Small intestine (tissue), 7 donors: ENCODE data around the gene TRPM6. TPM values are rescaled to one million over a fixed set of nuclear protein-coding genes. Genes with fewer than 3 reads are reported as not detected.

ENCODE experiments used
- DNase-seq, 2 donors: peaks; one replicate each; pipeline versions ENCODE4 v3.0.0 to v3.0.0-alpha.2; 2013
- FAIRE-seq: peaks from 2 replicates; lab custom pipeline; 2012; peaks lifted over from hg19 to GRCh38; lab: Jason Lieb, UNC
- H3K27ac ChIP-seq, 3 donors: one replicate each; pipeline ENCODE4 v1.5.1; 2013; ENCODE audit warnings: low read length in 2 of 3, mild to moderate bottlenecking in 2 of 3, control low read depth in 1 of 3, inconsistent platforms in 1 of 3, low read depth in 1 of 3, moderate library complexity in 1 of 3
- H3K27me3 ChIP-seq, 3 donors: one replicate each; pipeline ENCODE4 v1.6.1; 2013; ENCODE audit warnings: low read length in 3 of 3, inconsistent platforms in 1 of 3; ENCODE audit not compliant: control insufficient read depth in 3 of 3, insufficient read depth in 3 of 3
- H3K36me3 ChIP-seq, 3 donors: one replicate each; pipeline ENCODE4 v1.6.1; 2013; ENCODE audit warnings: low read length in 3 of 3, inconsistent platforms in 1 of 3, low read depth in 1 of 3, mild to moderate bottlenecking in 1 of 3, moderate library complexity in 1 of 3; ENCODE audit not compliant: control insufficient read depth in 3 of 3, insufficient read depth in 2 of 3
- H3K4me1 ChIP-seq, 3 donors: one replicate each; pipeline ENCODE4 v1.6.1; 2013; ENCODE audit warnings: low read length in 2 of 3, inconsistent platforms in 1 of 3, low read depth in 1 of 3, mild to moderate bottlenecking in 1 of 3, moderate library complexity in 1 of 3; ENCODE audit not compliant: control insufficient read depth in 3 of 3, insufficient read depth in 2 of 3
- H3K4me3 ChIP-seq, 3 donors: one replicate each; pipeline ENCODE4 v1.5.1; 2013; ENCODE audit warnings: low read length in 3 of 3, control low read depth in 1 of 3, inconsistent platforms in 1 of 3, low read depth in 1 of 3, mild to moderate bottlenecking in 1 of 3, moderate library complexity in 1 of 3
- H3K9me3 ChIP-seq, 2 donors: one replicate each; pipeline ENCODE4 v1.6.1; 2013; ENCODE audit warnings: low read depth in 1 of 2, low read length in 1 of 2; ENCODE audit not compliant: control insufficient read depth in 2 of 2, insufficient read depth in 1 of 2
- WGBS, 3 donors: extraction: QIAGEN DNeasy Blood & Tissue Kit; methylation state at CpG; one replicate each; pipeline ENCODE4 v1.1.7; 2013; 5-methylcytosine and 5-hydroxymethylcytosine counted together
- polyA plus RNA-seq, 4 donors: library from polyadenylated mRNA; stranded (reverse) in 3 of 4; unstranded in 1 of 4; fragments of 200-250 nt in 3 of 4; fragments of 120-200 nt in 1 of 4; gene quantifications; one replicate each; pipeline versions ENCODE4 v1.2.1 to v1.2.3, GENCODE V29; 2013
- donor health status: healthy with polysubstance abuse.
- donor health status: control.
- donor health status: control.
- donor health status: Bipolar disorder and iron deficiency.
- donor health status: healthy.

Gene TRPM6
- polyA plus RNA-seq, 4 donors: 0.73 to 5.4 (median 2.1) TPM

GRCh38 chr9:74719306-74719705 lies 168.4 kb downstream of the TRPM6 start:
- WGBS, 3 donors: 76 to 87% (median 80%) methylated on average over 1 of the region's 1 CpG
- Histone ChIP-seq H3K4me3 (no peak overlapping the region), H3K36me3 (peaks cover 0 to 2% (median 0%) of the 10 kb centered on the region in 3 donors), H3K9me3 (no peaks in the 10 kb centered on the region), H3K27me3 (no peaks in the 10 kb centered on the region), H3K27ac (no peak overlapping the region), H3K4me1 (no peaks in the 10 kb centered on the region)
- DNase-seq (no peak), FAIRE-seq (no peak)

- H3K27me3 ChIP-seq: no peaks in the 10 kb centered on the region
- no peaks in the 10 kb centered on the region for H3K36me3 ChIP-seq
- no peak overlapping the region for H3K4me3 ChIP-seq
- DNase-seq: no peak
- H3K4me1 ChIP-seq: no peaks in the 10 kb centered on the region
- no peak overlapping the region for H3K27ac ChIP-seq
- FAIRE-seq: no peak
- H3K9me3 ChIP-seq: no peaks in the 10 kb centered on the region
- 90 to 96% (median 94%) methylated on average over 2 of the region's 2 CpGs for whole genome bisulfite sequencing, 3 donors
These were observed 169.0 kb downstream of the TRPM6 start for GRCh38 chr9:74718709-74719108.

GRCh38 chr9:74711341-74711740 lies 176.4 kb downstream of the TRPM6 start:
- Histone ChIP-seq H3K27me3 (peaks cover 0 to 2% (median 2%) of the 10 kb centered on the region in 3 donors), H3K36me3 (no peaks in the 10 kb centered on the region), H3K27ac (no peak overlapping the region), H3K9me3 (no peaks in the 10 kb centered on the region), H3K4me1 (no peaks in the 10 kb centered on the region), H3K4me3 (no peak overlapping the region)
- 25 to 38% (median 37%) methylated on average over 5 of the region's 5 CpGs for WGBS, 3 donors
- DNase-seq (peak in 1 of 2 donors; percentile 7), FAIRE-seq (no peak)

GRCh38 chr9:74697535-74697934 lies 190.2 kb downstream of the TRPM6 start:
- H3K4me3 ChIP-seq: no peak overlapping the region

GRCh38 chr9:74696520-74696919 lies 191.2 kb downstream of the TRPM6 start:
- DNase-seq: no peak
- Histone ChIP-seq H3K4me1 (no peaks in the 10 kb centered on the region), H3K27me3 (no peaks in the 10 kb centered on the region), H3K27ac (no peak overlapping the region), H3K36me3 (no peaks in the 10 kb centered on the region), H3K9me3 (no peaks in the 10 kb centered on the region), H3K4me3 (no peak overlapping the region)
- FAIRE-seq: no peak
- WGBS, 3 donors: 53 to 77% (median 57%) methylated on average over 1 of the region's 1 CpG

More at GRCh38 chr9:74697535-74697934, 190.2 kb downstream of the TRPM6 start:
- FAIRE-seq: no peak
- Histone ChIP-seq H3K27ac (no peak overlapping the region), H3K9me3 (no peaks in the 10 kb centered on the region), H3K36me3 (no peaks in the 10 kb centered on the region), H3K27me3 (no peaks in the 10 kb centered on the region), H3K4me1 (no peaks in the 10 kb centered on the region)
- no peak for DNase-seq
- WGBS, 3 donors: 49 to 63% (median 50%) methylated on average over 2 of the region's 2 CpGs

GRCh38 chr9:74691058-74691457 lies 196.7 kb downstream of the TRPM6 start:
- no peak overlapping the region for H3K4me3 ChIP-seq
- no peaks in the 10 kb centered on the region for H3K9me3 ChIP-seq
- H3K27ac ChIP-seq: no peak overlapping the region
- no peaks in the 10 kb centered on the region for H3K36me3 ChIP-seq
- WGBS, 3 donors: 79 to 83% (median 82%) methylated on average over 8 of the region's 8 CpGs
- no peak for DNase-seq
- H3K27me3 ChIP-seq: no peaks in the 10 kb centered on the region
- H3K4me1 ChIP-seq: no peaks in the 10 kb centered on the region
- FAIRE-seq: no peak

GRCh38 chr9:74683322-74683721 lies 204.4 kb downstream of the TRPM6 start:
- H3K9me3 ChIP-seq: no peaks in the 10 kb centered on the region
- peaks cover 0 to 3% (median 0%) of the 10 kb centered on the region in 3 donors for H3K27me3 ChIP-seq
- H3K4me1 ChIP-seq: no peaks in the 10 kb centered on the region
- FAIRE-seq (no peak), DNase-seq (no peak)
- no peak overlapping the region for H3K4me3 ChIP-seq
- 73 to 81% (median 74%) methylated on average over 4 of the region's 4 CpGs for WGBS, 3 donors
- H3K27ac ChIP-seq: no peak overlapping the region
- no peaks in the 10 kb centered on the region for H3K36me3 ChIP-seq

- H3K27me3 ChIP-seq: peaks cover 0 to 3% (median 0%) of the 10 kb centered on the region in 3 donors
- DNase-seq: no peak
- no peak overlapping the region for H3K27ac ChIP-seq
- no peak overlapping the region for H3K4me3 ChIP-seq
- no peaks in the 10 kb centered on the region for H3K36me3 ChIP-seq
- FAIRE-seq: no peak
- no peaks in the 10 kb centered on the region for H3K9me3 ChIP-seq
- H3K4me1 ChIP-seq: no peaks in the 10 kb centered on the region
- 16 to 20% (median 18%) methylated on average over 3 of the region's 3 CpGs for WGBS, 3 donors
These were observed 205.8 kb downstream of the TRPM6 start for GRCh38 chr9:74681906-74682305.

- Histone ChIP-seq H3K27ac (no peak overlapping the region), H3K4me1 (no peaks in the 10 kb centered on the region), H3K9me3 (no peaks in the 10 kb centered on the region), H3K36me3 (no peaks in the 10 kb centered on the region), H3K4me3 (no peak overlapping the region), H3K27me3 (no peaks in the 10 kb centered on the region)
- no peak for FAIRE-seq
- no peak for DNase-seq
- WGBS, 3 donors: 82 to 88% (median 87%) methylated on average over 6 of the region's 6 CpGs
These were observed 213.6 kb downstream of the TRPM6 start for GRCh38 chr9:74674077-74674476.
